ES-I3 (cell line): ENCODE results near the gene LOXL3.
"Not testable (repeated sequence)": the region's sequence is repeated elsewhere in the genome, so short reads cannot be mapped to it uniquely, and the experiment has no call there.

ENCODE experiments used
- H3K36me3 ChIP-seq: 2 replicates; pipeline ENCODE4 v1.6.1; 2013; ENCODE audit warnings: mild to moderate bottlenecking, low read length, control low read depth, moderate library complexity; ENCODE audit not compliant: insufficient read depth
- H3K4me1 ChIP-seq: 2 replicates; pipeline ENCODE4 v1.6.1; 2013; ENCODE audit warnings: mild to moderate bottlenecking, control low read depth, low read length; ENCODE audit not compliant: insufficient read depth
- H3K9ac ChIP-seq: 2 replicates; pipeline ENCODE4 v1.6.1; 2013; ENCODE audit warnings: low read depth, mild to moderate bottlenecking, low read length, moderate library complexity
- H3K9me3 ChIP-seq: 2 replicates; pipeline ENCODE4 v1.6.1; 2013; ENCODE audit warnings: mild to moderate bottlenecking, low read length, moderate library complexity; ENCODE audit not compliant: control insufficient read depth, insufficient read depth

The LOXL3 gene

DNA sequence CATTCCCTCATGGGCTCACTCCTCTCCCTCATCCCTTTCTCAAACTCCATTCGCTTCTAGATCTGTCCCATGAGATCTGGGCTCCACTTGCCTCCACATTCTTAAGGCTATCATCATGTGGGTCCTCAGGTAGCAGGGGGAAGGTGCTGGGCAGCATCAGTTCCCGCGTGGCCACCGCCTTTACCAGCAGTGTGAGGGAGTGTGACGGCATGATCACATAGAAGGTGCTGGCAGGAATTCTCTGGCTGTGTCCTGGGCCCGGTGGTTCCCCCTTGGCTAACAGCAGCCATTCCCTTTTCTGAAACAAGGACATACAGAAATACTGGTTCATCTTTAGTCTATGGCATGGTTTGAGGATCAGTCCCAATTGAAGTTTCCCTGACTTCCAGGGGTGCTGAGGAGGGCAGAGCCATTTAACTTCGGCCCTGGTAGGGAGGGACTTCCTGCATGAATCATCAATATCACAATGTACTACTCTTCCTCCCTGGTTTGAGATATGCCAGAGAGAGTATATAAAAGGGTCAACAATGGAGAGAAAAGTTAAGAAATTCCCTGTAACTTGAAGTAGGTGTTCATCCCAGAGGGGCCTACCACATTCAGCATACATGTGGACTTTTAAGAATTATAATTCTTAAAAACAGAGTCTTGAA, 8.5 kb upstream of the LOXL3 start:
- no peaks in the 10 kb centered on the region for H3K36me3 ChIP-seq
- peaks cover 14% of the 10 kb centered on the region for H3K4me1 ChIP-seq
- H3K9ac ChIP-seq: no peak overlapping the region
- H3K9me3 ChIP-seq: no peaks in the 10 kb centered on the region

DNA sequence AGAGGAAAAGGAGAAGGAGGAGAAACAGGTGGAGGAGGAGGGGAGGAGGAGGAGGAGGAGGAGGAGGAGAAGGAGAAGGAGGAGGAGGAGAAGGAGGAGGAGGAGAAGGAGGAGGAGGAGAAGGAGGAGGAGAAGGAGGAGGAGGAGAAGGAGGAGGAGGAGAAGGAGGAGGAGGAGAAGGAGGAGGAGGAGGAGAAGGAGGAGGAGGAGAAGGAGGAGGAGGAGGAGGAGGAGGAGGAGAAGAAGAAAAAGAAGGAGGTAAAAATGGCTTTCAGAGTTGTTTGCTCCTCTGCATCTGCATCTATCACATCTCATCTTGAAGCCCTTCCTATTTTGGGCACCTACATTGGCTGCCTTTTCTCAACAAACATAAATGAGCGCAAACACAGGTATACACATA, 7.3 kb upstream of the LOXL3 start:
- not testable (repeated sequence) for H3K9me3 ChIP-seq, H3K36me3 ChIP-seq, H3K9ac ChIP-seq
- peaks cover 14% of the 10 kb centered on the region for H3K4me1 ChIP-seq

DNA sequence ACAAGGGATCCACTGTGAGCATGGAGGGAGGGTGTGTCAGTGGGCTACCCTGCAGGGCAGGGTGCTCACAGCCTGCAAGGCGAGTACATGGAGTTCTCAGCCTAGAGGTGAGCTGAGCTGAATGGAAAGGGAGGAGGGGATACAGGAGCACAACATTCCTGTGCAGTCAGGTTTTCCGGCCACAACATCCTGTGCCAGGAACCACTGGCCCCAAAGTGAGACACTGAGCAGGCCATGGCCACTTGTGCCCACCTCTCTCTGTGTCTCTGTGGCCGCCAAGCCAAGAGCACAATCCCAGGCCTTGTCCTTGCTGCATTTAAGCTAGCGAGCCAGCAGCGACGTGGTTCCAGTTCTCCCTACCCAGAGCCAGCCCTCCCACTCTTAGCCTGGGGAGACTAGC, 6.8 kb upstream of the LOXL3 start:
- Histone ChIP-seq H3K4me1 (peaks cover 17% of the 10 kb centered on the region), H3K9me3 (no peaks in the 10 kb centered on the region), H3K36me3 (no peaks in the 10 kb centered on the region), H3K9ac (no peak overlapping the region)

DNA sequence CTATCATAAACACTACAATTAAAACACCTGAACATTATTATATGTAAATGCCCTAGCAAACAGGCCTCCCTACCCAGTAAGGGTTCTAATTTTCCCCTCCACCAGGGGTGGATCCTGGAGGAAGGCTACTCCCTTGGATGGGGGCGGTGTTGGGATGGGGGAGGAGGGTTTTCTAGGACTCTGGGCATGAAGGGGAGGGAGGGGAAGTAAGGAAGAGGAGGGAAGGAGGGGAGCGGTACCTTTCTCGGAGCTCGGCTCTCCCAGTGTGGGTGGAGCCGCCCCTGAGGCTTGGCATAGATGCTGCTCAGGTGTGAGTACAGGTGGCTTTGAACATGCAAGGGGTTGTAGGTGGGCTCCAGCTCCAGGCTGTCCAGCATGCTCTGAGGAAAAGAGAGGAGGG, 6.2 kb upstream of the LOXL3 start:
- Histone ChIP-seq H3K9me3 (no peaks in the 10 kb centered on the region), H3K9ac (no peak overlapping the region), H3K4me1 (peaks cover 18% of the 10 kb centered on the region), H3K36me3 (no peaks in the 10 kb centered on the region)

DNA sequence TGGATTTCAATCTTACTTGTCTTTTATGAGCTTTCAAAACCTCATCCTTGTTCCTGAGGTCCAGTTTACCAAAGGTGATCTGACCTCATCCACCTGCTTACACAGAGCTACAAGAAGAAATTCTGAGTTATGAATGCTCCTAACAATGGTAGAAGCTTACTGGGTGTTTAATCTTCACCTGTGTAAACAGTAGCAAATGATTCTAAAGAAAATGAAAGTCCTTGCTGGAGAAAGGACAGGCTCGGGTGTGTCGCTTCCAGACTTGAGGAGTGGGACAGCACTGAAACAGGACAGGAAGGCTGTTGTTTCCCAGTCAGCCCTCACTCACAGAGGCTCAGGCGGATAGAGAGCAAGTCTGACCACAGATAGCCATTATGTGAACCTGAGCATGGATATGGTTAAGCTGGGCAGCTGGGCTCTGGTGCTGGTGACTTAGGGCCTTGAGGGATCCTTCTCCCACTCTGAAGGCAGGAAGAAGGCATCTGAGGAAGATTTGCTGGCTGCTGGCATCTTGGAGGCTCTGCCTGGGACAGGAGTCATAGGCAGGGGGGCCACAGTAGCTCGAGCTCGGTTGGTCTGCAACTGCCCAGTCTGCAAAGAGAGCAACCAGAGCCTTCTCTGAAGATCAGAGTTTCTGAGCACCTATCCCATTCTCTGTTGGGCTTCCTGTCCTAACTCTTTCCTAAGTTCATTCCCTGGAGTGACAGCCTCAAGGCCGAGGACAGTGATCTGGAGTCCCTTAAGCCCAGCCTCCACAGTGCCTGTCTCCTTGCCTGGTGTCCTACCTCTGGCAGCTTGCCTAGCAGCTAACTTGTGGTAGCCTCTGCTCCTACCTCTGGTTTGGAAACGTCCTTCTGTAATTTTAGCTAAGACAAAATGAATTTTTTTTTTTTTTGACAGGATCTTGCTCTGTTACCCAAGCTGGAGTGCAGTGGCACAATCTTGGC, 4.8 kb upstream of the LOXL3 start:
- Histone ChIP-seq H3K4me1 (peaks cover 18% of the 10 kb centered on the region), H3K9me3 (no peaks in the 10 kb centered on the region), H3K36me3 (no peaks in the 10 kb centered on the region), H3K9ac (no peak overlapping the region)

DNA sequence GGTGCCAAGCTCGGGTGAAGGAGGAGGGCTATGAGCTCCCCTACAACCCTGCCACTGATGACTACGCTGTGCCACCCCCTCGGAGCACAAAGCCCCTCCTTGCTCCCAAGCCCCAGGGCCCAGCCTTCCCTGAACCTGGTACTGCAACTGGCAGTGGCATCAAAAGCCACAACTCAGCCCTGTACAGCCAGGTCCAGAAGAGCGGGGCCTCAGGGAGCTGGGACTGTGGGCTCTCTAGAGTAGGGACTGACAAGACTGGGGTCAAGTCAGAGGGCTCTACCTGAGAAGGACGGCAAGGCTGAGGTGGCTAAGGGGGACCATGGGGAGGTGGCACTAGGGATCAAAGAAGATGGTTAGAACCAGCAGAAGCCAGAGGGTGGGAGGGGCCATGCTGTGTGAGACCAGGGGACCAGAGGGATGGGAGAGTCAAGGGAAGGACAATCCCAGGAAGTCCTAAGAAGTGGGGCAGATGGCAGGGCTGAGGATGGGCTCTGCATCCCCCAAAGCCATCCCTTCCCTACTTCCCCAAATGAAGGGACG, 3.2 kb upstream of the LOXL3 start:
- Histone ChIP-seq H3K9me3 (no peaks in the 10 kb centered on the region), H3K36me3 (no peaks in the 10 kb centered on the region), H3K9ac (no peak overlapping the region), H3K4me1 (peaks cover 25% of the 10 kb centered on the region)

DNA sequence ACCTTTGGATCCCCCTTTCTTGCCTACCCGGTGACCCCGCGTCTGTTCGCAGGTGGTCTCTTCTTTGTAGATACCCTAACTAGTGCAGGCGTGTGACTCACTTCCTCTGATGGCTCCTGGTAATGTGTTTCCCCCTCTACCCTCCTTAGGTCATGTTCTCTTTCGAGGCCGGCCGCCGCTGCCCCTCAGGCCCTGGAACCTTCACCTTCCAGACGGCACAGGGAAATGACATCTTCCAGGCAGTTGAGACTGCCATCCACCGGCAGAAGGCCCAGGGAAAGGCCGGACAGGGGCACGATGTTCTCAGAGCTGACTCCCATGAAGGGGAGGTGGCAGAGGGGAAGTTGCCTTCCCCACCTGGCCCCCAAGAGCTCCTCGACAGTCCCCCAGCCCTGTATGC, 2.4 kb upstream of the LOXL3 start:
- Histone ChIP-seq H3K36me3 (no peaks in the 10 kb centered on the region), H3K9me3 (no peaks in the 10 kb centered on the region), H3K9ac (peak overlapping the region; percentile 91; the same call in 1 of the 2 replicates), H3K4me1 (peaks cover 25% of the 10 kb centered on the region)

DNA sequence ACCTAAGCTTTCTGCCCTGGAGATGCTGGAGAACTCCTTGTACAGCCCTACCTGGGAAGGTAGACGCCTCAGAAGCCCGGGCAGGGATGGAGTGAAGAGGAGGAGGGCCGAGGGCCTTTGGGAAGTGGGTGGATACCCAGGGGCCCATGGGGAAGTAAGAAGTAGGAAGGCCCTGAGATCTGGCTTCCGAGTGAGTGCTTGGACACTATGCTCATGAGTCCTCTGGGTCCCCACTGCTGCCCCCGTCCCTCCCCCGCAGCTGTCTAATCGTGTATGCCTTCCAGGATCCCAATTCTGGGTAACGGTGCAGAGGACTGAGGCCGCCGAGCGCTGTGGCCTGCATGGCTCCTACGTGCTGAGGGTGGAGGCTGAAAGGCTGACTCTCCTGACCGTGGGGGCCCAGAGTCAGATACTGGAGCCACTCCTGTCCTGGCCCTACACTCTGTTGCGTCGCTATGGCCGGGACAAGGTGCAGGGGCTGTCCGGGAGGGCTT, 1.9 kb upstream of the LOXL3 start:
- Histone ChIP-seq H3K4me1 (peaks cover 24% of the 10 kb centered on the region), H3K36me3 (no peaks in the 10 kb centered on the region), H3K9me3 (no peaks in the 10 kb centered on the region), H3K9ac (peak overlapping the region; percentile 91; the same call in 1 of the 2 replicates)

DNA sequence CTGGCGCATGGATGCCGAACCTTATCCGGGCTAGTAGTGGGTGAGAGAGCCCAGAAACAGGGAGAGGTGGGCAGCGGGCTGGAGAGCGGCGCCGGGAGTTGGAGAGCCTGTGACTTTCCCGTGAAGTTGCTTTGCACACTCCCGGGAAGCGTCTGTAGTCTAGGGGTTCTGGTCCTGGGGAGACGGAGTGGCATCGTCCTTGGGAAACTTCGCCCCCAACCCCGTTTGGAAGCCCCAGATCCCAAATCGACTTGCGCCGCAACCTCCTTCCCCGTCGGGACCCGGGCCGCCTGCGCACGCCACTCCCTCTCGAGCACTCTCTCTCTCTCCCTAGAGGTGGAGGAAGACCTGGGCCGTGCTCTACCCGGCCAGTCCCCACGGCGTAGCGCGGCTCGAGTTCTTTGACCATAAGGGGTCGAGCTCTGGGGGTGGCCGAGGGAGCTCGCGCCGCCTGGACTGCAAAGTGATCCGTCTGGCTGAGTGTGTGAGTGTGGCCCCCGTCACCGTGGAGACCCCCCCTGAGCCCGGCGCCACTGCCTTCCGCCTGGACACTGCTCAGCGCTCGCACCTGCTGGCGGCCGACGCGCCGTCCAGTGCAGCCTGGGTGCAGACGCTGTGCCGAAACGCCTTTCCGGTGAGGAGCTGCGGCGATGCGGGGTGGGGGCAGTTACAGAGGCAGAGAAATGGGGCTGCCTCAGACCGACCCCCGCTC, 1.2 kb upstream of the LOXL3 start:
- H3K4me1 ChIP-seq: peaks cover 17% of the 10 kb centered on the region
- H3K36me3 ChIP-seq: no peaks in the 10 kb centered on the region
- H3K9ac ChIP-seq: peak overlapping the region; percentile 91
- H3K9me3 ChIP-seq: no peaks in the 10 kb centered on the region

DNA sequence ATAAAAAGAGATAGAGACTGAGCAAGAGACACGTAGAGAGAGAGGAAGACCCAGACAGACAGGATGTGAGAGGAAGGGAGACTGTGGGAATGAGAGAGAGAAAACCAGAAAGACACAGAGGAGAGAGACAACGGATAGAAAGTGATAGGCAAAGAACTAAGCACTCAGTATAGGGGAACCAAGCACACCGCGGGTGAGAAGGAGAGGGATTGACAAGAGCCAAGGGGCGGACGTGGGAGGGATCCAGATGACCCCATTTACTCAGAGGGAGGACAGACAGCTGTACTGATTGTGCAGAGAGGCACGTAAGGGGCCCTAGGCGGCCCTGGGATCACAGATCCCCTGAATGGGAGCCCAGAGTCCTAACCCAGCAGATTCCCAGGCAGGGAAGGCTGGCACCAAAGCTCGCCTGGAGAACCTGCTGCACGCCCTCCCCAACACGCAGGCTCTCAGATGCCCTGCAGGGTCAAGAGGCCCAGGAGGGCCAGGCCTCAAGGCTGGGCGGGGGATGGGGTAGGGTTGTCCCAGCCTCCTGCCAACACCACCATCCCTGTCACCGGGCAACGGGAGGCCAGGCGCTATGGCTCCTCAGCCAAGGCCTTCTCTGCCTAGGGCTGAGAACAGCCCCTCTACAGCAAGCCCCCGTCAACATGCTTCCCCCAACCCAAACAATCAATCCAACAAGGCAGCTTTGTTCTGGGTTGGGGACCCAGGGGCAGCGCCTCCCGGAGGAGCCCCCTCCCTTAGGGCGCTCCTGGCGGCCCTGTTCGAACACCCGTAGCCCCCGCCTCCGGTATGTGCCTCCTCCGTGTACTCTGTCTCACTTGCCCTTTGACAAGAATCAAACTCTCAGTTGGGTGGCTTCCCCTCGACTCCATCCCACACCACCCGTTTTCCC, 579 bp downstream of the LOXL3 start:
- Histone ChIP-seq H3K4me1 (peaks cover 11% of the 10 kb centered on the region), H3K9me3 (no peaks in the 10 kb centered on the region), H3K36me3 (no peaks in the 10 kb centered on the region), H3K9ac (peak overlapping the region; percentile 91; the same call in 1 of the 2 replicates)

DNA sequence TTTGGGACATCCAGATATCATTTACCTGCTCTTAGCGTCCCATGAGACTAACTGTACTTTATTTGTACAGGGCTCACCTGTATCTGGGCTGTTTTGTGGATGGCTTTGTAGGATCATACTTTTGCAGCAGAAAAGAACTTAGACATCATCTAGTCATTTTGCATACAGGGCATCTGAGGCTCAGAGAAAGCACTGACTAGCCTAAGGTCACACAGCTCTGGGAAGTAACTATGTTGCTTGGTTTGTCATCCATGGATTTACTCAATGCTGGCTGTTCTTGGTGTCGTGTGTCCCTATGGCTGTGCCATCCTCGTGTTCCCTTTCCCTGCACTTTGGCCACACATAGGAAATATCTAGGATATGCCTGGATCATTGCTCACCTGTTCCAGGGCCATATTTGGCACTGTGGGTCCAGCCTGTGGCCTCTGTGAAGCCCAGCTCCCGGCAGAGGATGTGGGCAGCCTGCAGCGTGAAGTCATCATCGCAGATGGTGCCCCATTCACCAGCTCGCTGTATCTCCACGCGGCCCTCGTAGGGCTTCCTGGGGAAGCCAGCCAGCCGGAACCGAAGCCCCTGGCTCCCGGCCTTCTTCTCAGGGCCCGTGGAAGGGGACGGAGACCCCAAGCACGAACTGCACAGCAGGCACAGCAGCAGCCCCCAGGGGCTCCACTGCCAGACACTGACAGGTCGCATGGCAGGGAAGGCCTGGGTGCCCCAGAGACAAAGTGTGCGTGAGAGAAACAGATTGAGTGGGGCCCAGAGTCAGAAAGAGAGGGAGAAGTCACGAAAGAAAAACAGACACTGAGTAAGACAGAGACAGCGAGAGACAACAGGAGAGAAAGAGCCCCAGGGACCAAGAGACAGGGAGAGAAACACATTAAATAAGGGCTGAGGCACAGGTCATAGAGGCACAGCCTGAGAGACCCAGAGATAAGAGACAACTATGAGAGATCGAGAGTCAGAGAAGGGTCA, 1.5 kb downstream of the LOXL3 start:
- no peak overlapping the region for H3K9ac ChIP-seq
- H3K4me1 ChIP-seq: peaks cover 11% of the 10 kb centered on the region
- H3K36me3 ChIP-seq: no peaks in the 10 kb centered on the region
- no peaks in the 10 kb centered on the region for H3K9me3 ChIP-seq

DNA sequence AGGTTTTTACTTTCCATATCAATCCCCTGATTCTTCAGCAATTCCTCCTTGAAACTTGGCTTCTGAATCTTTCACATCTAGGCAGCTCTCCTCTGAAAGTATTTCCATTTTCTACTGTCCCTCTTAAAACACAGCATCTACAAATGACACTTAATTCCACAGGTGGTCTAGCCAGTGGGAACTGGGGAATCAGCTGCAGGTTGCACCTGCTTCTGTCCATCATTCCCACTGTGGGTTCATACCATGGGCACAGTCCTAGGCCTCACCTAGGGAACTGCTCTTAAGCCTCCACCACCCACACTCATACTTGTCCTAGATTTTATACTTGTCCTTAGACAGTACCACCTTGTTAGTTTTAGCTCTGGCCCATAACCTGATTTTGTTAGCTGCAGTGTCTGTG, 2.2 kb downstream of the LOXL3 start:
- Histone ChIP-seq H3K9me3 (no peaks in the 10 kb centered on the region), H3K36me3 (no peaks in the 10 kb centered on the region), H3K4me1 (peaks cover 11% of the 10 kb centered on the region), H3K9ac (no peak overlapping the region)
